Fibroblast of skin of abdomen (primary cell): ENCODE measurements around the gene BACE2.
A peak's percentile ranks its signal among the peaks of the same experiment; 100 is the strongest.

ENCODE experiments used
- DNase-seq: peaks from one replicate; pipeline ENCODE4 v3.0.0-alpha.2; 2013

BACE2 gene

GRCh38 chr21:41148798-41149197, 19.2 kb upstream of the BACE2 start:
- DNase-seq = no peak

GRCh38 chr21:41149199-41149598, 18.8 kb upstream of the BACE2 start:
- DNase-seq = no peak

- DNase-seq = no peak
Observed at GRCh38 chr21:41152147-41152546, 15.8 kb upstream of the BACE2 start.

GRCh38 chr21:41153443-41153842, 14.5 kb upstream of the BACE2 start:
- no peak for DNase-seq

GRCh38 chr21:41156142-41156541, 11.8 kb upstream of the BACE2 start:
- no peak for DNase-seq

GRCh38 chr21:41158026-41158425, 9.9 kb upstream of the BACE2 start:
- DNase-seq = no peak

- no peak for DNase-seq
Observed at GRCh38 chr21:41160036-41160435, 7.9 kb upstream of the BACE2 start.

GRCh38 chr21:41161428-41161827, 6.5 kb upstream of the BACE2 start:
- no peak for DNase-seq

- DNase-seq = no peak
Observed at GRCh38 chr21:41162096-41162495, 5.9 kb upstream of the BACE2 start.

GRCh38 chr21:41163091-41163490, 4.9 kb upstream of the BACE2 start:
- DNase-seq = no peak

GRCh38 chr21:41164052-41164451, 3.9 kb upstream of the BACE2 start:
- no peak for DNase-seq

GRCh38 chr21:41164981-41165655, 2.8 kb upstream of the BACE2 start:
- peak; percentile 31 for DNase-seq

- DNase-seq = no peak
Observed at GRCh38 chr21:41166884-41167283, 1.1 kb upstream of the BACE2 start.

GRCh38 chr21:41168391-41169257, 664 bp downstream of the BACE2 start:
- peak; percentile 68 for DNase-seq

GRCh38 chr21:41169258-41169576, 1.3 kb downstream of the BACE2 start:
- no peak for DNase-seq

- DNase-seq = no peak
Observed at GRCh38 chr21:41169701-41170100, 1.7 kb downstream of the BACE2 start.

- peak; percentile 27 for DNase-seq
Observed at GRCh38 chr21:41170442-41170841, 2.5 kb downstream of the BACE2 start.

- DNase-seq = no peak
Observed at GRCh38 chr21:41170859-41171609, 3.1 kb downstream of the BACE2 start.

GRCh38 chr21:41175080-41175479, 7.1 kb downstream of the BACE2 start:
- DNase-seq = no peak

- DNase-seq = no peak
Observed at GRCh38 chr21:41176846-41177245, 8.9 kb downstream of the BACE2 start.

- DNase-seq = no peak
Observed at GRCh38 chr21:41180752-41181151, 12.8 kb downstream of the BACE2 start.

- DNase-seq = no peak
Observed at GRCh38 chr21:41182547-41182946, 14.6 kb downstream of the BACE2 start.

- no peak for DNase-seq
Observed at GRCh38 chr21:41183575-41183974, 15.6 kb downstream of the BACE2 start.

- no peak for DNase-seq
Observed at GRCh38 chr21:41185802-41186201, 17.8 kb downstream of the BACE2 start.
